HCT116 (cell line): ENCODE results near the gene PPM1J. TPM values are rescaled to one million over a fixed set of nuclear protein-coding genes. Genes with fewer than 3 reads are reported as not detected.

ENCODE experiments used
- ATAC-seq: fragments of 200-7000 bp; cut with Tn5 transposase; 2 replicates; pipeline ENCODE4 v1.9.1; 2020; ENCODE audit warnings: mild to moderate bottlenecking, moderate library complexity
- BruUV-seq: library from RNA; stranded (reverse); fragments of 400-500 nt; replicated peaks from 2 replicates; lab custom pipeline; 2021; lab: Mats Ljungman, UMichigan
- CTCF ChIA-PET: fragments of 300-600 bp; sonication (Branson Sonifier 250); formaldehyde crosslinking; loops from one replicate; lab custom pipeline; 2021; ENCODE audit warnings: antibody characterized with exemption; lab: Charles Lee
- POLR2A ChIA-PET: fragments of 300-600, 350-600 bp; sonication (Branson Sonifier 250); formaldehyde crosslinking; loops from one replicate; lab custom pipeline; 2021; ENCODE audit warnings: antibody characterized with exemption; lab: Charles Lee
- RAD21 ChIA-PET, 2 experiments: fragments of 300-600 bp; sonication (Branson Sonifier 250); formaldehyde crosslinking; loops; one replicate each; lab custom pipeline; 2023; ENCODE audit warnings: low total read pairs in 2 of 2; ENCODE audit not compliant: uncharacterized antibody in 2 of 2, unreplicated experiment in 2 of 2, low non-redundant PET in 1 of 2; lab: Charles Lee
- DNase-seq: peaks from one replicate; pipeline ENCODE4 v3.0.0-alpha.2; 2010; ENCODE audit warnings: low read depth, low spot score
- H2AFZ ChIP-seq: fragments of 200-600 bp; shearing (Covaris generic), sonication (generic); 2 replicates; pipeline ENCODE4 v1.6.1; 2017; ENCODE audit warnings: low read depth, mixed run types, mixed read lengths, antibody characterized with exemption, low read length; ENCODE audit not compliant: poor library complexity, severe bottlenecking
- H3K27ac ChIP-seq: 2 replicates; pipeline ENCODE4 v1.5.1; 2012; ENCODE audit warnings: low read depth, low read length
- H3K27me3 ChIP-seq: fragments of 200-600 bp; sonication (generic); 2 replicates; pipeline ENCODE4 v1.6.1; 2016; ENCODE audit warnings: mixed run types, low read length, mixed read lengths; ENCODE audit not compliant: insufficient read depth
- H3K36me3 ChIP-seq, 2 experiments: fragments of 200-500 bp in 1 of 2; fragments of 200-600 bp in 1 of 2; sonication (Bioruptor generic) in 1 of 2; sonication (generic) in 1 of 2; 2 replicates each; pipeline versions ENCODE4 v1.5.1 to v1.6.1; 2014 to 2016; ENCODE audit warnings: low read length in 2 of 2, inconsistent platforms in 1 of 2, mixed read lengths in 1 of 2, mixed run types in 1 of 2; ENCODE audit not compliant: insufficient read depth in 2 of 2, control insufficient read depth in 1 of 2
- H3K4me1 ChIP-seq, 2 experiments: fragments of 200-600 bp in 1 of 2; sonication (generic) in 1 of 2; 2 replicates each; pipeline versions ENCODE4 v1.5.1 to v1.6.1; 2012 to 2017; ENCODE audit warnings: low read length in 2 of 2, inconsistent platforms in 1 of 2, mild to moderate bottlenecking in 1 of 2, mixed read lengths in 1 of 2, mixed run types in 1 of 2, moderate library complexity in 1 of 2; ENCODE audit not compliant: insufficient read depth in 2 of 2, control insufficient read depth in 1 of 2
- H3K4me2 ChIP-seq: fragments of 200-600 bp; sonication (generic); 2 replicates; pipeline ENCODE4 v1.6.1; 2017; ENCODE audit warnings: mixed run types, low read length, mixed read lengths
- H3K4me3 ChIP-seq, 2 experiments: fragments of 200-600 bp in 1 of 2; sonication (generic) in 1 of 2; replicated peaks in 1 of 2; 2 replicates each; pipeline ENCODE4 v1.5.1; 2011 to 2016; ENCODE audit warnings: low read length in 2 of 2, control low read depth in 1 of 2, low read depth in 1 of 2, mild to moderate bottlenecking in 1 of 2, mixed read lengths in 1 of 2, mixed run types in 1 of 2
- H3K79me2 ChIP-seq: fragments of 200-600 bp; sonication (generic); 2 replicates; pipeline ENCODE4 v1.6.1; 2017; ENCODE audit warnings: mild to moderate bottlenecking, mixed run types, low read length, moderate library complexity, mixed read lengths; ENCODE audit not compliant: insufficient read depth
- H3K9ac ChIP-seq: fragments of 200-600 bp; sonication (generic); 2 replicates; pipeline ENCODE4 v1.6.1; 2016; ENCODE audit warnings: low read length, mixed read lengths
- H3K9me2 ChIP-seq: fragments of 200-600 bp; sonication (generic), shearing (Covaris generic); 2 replicates; pipeline ENCODE4 v1.6.1; 2017; ENCODE audit warnings: mixed run types, mild to moderate bottlenecking, moderate library complexity; ENCODE audit not compliant: insufficient read depth
- H3K9me3 ChIP-seq, 2 experiments: fragments of 200-500 bp in 1 of 2; fragments of 200-600 bp in 1 of 2; sonication (Bioruptor generic) in 1 of 2; sonication (generic) in 1 of 2; 2 replicates each; pipeline ENCODE4 v1.6.1; 2014 to 2017; ENCODE audit warnings: low read length in 2 of 2, mixed read lengths in 2 of 2, inconsistent platforms in 1 of 2, low read depth in 1 of 2, mild to moderate bottlenecking in 1 of 2, mixed run types in 1 of 2, moderate library complexity in 1 of 2; ENCODE audit not compliant: control insufficient read depth in 1 of 2, insufficient read depth in 1 of 2
- H4K20me1 ChIP-seq: fragments of 200-600 bp; sonication (generic), shearing (Covaris generic); 2 replicates; pipeline ENCODE4 v1.6.1; 2017; ENCODE audit warnings: mixed run types, mild to moderate bottlenecking, moderate library complexity; ENCODE audit not compliant: insufficient read depth
- CEBPB ChIP-seq: IDR thresholded peaks from 2 replicates; pipeline ENCODE4 v1.6.1; 2012; ENCODE audit warnings: low read depth
- EZH2 ChIP-seq: fragments of 200-600 bp; sonication (generic); IDR thresholded peaks from 2 replicates; pipeline ENCODE4 v1.6.1; 2017; ENCODE audit warnings: antibody characterized with exemption, mixed run types
- FOSL1 ChIP-seq: IDR thresholded peaks from 2 replicates; pipeline ENCODE4 v1.6.1; 2012; ENCODE audit warnings: low read depth
- MAX ChIP-seq: IDR thresholded peaks from 2 replicates; pipeline ENCODE4 v1.6.1; 2012
- SRF ChIP-seq: IDR thresholded peaks from 2 replicates; pipeline ENCODE4 v1.6.1; 2012; ENCODE audit warnings: low read depth
- YY1 ChIP-seq: IDR thresholded peaks from 2 replicates; pipeline ENCODE4 v1.6.1; 2011; ENCODE audit warnings: low read length, low read depth, moderate library complexity, mild to moderate bottlenecking; ENCODE audit not compliant: insufficient replicate concordance; ENCODE audit errors: extremely low read depth
- ZBTB33 ChIP-seq: IDR thresholded peaks from 2 replicates; pipeline ENCODE4 v1.6.1; 2011; ENCODE audit warnings: mild to moderate bottlenecking, low read length, moderate library complexity; ENCODE audit not compliant: insufficient replicate concordance; ENCODE audit errors: extremely low read depth
- intact Hi-C: fragments of 100-400 bp; cut with micrococcal nuclease; formaldehyde crosslinking; loops from 2 replicates; pipeline ENCODE4 v1.10.0; 2022
- total RNA-seq: library from RNA; stranded (reverse); gene quantifications from one replicate; pipeline ENCODE4 v1.2.1, GENCODE V29; 2021; ENCODE audit not compliant: unreplicated experiment

PPM1J gene
- total RNA-seq, 1 experiment from 2014 or later = 7.5 TPM

GRCh38 chr1:112694363-112694929, 20.7 kb downstream of the PPM1J start (continued):
- no peak for TF ChIP-seq MAX

DNA sequence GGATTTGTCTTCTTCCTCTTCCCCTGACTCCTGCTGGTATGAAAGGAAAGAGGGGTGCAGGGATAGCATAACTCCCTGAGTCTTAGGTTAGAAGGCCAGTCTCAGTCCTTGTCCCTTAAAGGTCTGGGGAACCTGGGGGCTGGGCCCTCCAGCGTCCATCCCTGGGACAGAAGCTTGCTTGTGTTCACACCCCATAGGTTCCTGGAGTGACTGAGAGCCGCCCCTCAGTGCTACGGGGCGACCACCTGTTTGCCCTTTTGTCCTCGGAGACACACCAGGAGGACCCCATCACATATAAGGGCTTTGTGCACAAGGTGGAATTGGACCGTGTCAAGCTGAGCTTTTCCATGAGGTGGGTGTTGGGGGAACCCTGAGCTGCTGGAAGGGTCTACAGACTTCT, 21.3 kb downstream of the PPM1J start:
- POLR2A ChIA-PET = no interaction called here
- Histone ChIP-seq H3K9ac (no peak overlapping the region), H3K9me3 (no peaks in the 10 kb centered on the region), H3K4me3 (no peak overlapping the region), H3K27me3 (no peaks in the 10 kb centered on the region), H4K20me1 (no peaks in the 10 kb centered on the region), H3K9me2 (no peaks in the 10 kb centered on the region), H3K79me2 (no peaks in the 10 kb centered on the region), H3K36me3 (peaks cover 13 to 25% of the 10 kb centered on the region in 2 experiments; a peak in 3 of 4 replicates), H3K4me2 (no peak overlapping the region), H2AFZ (no peak overlapping the region), H3K4me1 (peaks cover 7% of the 10 kb centered on the region in 2 experiments), H3K27ac (no peak overlapping the region)
- CTCF ChIA-PET = no interaction called here
- ATAC-seq = no peak
- DNase-seq = no peak
- intact Hi-C loops = no loop called here
- TF ChIP-seq EZH2 = no peak
- no peak for TF ChIP-seq SRF
- no peak for TF ChIP-seq YY1
- TF ChIP-seq ZBTB33 = no peak
- TF ChIP-seq FOSL1 = no peak
- no peak for TF ChIP-seq CEBPB
- BruUV-seq = no TSS peak
- RAD21 ChIA-PET = no interaction called here
